IMR-90 (cell line): ENCODE measurements around the gene NIPA2. TPM values are rescaled to one million over a fixed set of nuclear protein-coding genes. Genes with fewer than 3 reads are reported as not detected.

Experiments
- ATAC-seq: fragments of 200-7000 bp; cut with Tn5 transposase; 2 replicates; pipeline ENCODE4 v1.9.1; 2020; ENCODE audit warnings: low read depth, mild to moderate bottlenecking, moderate library complexity
- BruUV-seq: library from RNA; stranded (reverse); fragments of 400-500 nt; replicated peaks from 2 replicates; lab custom pipeline; 2021; lab: Mats Ljungman, UMichigan
- CTCF ChIA-PET: fragments of 300-600 bp; formaldehyde crosslinking; extraction: SDS; loops from one replicate; lab custom pipeline; 2021; ENCODE audit warnings: antibody characterized with exemption; lab: Yijun Ruan, JAX
- POLR2A ChIA-PET: fragments of 300-600 bp; sonication (Branson Sonifier 250); formaldehyde crosslinking; loops from one replicate; lab custom pipeline; 2022; ENCODE audit warnings: antibody characterized with exemption; ENCODE audit not compliant: unreplicated experiment; lab: Charles Lee
- DNase-seq: peaks from one replicate; pipeline ENCODE4 v3.0.0; 2013
- H2AFZ ChIP-seq: replicated peaks from 2 replicates; pipeline ENCODE3; 2013; ENCODE audit warnings: low read length, mild to moderate bottlenecking; ENCODE audit not compliant: poor library complexity
- H2AK5ac ChIP-seq: 2 replicates; pipeline ENCODE4 v1.6.1; 2013; ENCODE audit warnings: low read depth, low read length, inconsistent platforms
- H2AK9ac ChIP-seq: replicated peaks from 2 replicates; pipeline ENCODE3; 2013; ENCODE audit warnings: mild to moderate bottlenecking, low read depth, low read length, moderate library complexity; ENCODE audit not compliant: poor library complexity
- H2BK120ac ChIP-seq: 2 replicates; pipeline ENCODE4 v1.6.1; 2013; ENCODE audit warnings: low read depth, low read length, inconsistent platforms
- H2BK15ac ChIP-seq: 3 replicates; pipeline ENCODE4 v1.6.1; 2013; ENCODE audit warnings: low read depth, low read length, inconsistent platforms
- H2BK20ac ChIP-seq: 2 replicates; pipeline ENCODE4 v1.6.1; 2013; ENCODE audit warnings: low read depth, mild to moderate bottlenecking, inconsistent platforms, low read length, moderate library complexity
- H2BK5ac ChIP-seq: 2 replicates; pipeline ENCODE4 v1.6.1; 2013; ENCODE audit warnings: mild to moderate bottlenecking, low read depth, low read length, inconsistent platforms; ENCODE audit not compliant: poor library complexity, severe bottlenecking
- H3K14ac ChIP-seq: replicated peaks from 2 replicates; pipeline ENCODE4 v1.6.1; 2013; ENCODE audit warnings: low read depth, low read length, inconsistent platforms
- H3K18ac ChIP-seq: 2 replicates; pipeline ENCODE4 v1.6.1; 2013; ENCODE audit warnings: low read depth, low read length, control low read depth
- H3K23ac ChIP-seq: 2 replicates; pipeline ENCODE4 v1.6.1; 2013; ENCODE audit warnings: low read depth, low read length, inconsistent platforms
- H3K27ac ChIP-seq: 2 replicates; pipeline ENCODE4 v1.5.1; 2013; ENCODE audit warnings: mild to moderate bottlenecking, control low read depth, low read length; ENCODE audit not compliant: insufficient read depth
- H3K27me3 ChIP-seq: 2 replicates; pipeline ENCODE4 v1.6.1; 2013; ENCODE audit warnings: low read length; ENCODE audit not compliant: control insufficient read depth, insufficient read depth
- H3K36me3 ChIP-seq: 2 replicates; pipeline ENCODE4 v1.6.1; 2013; ENCODE audit warnings: low read length, mixed read lengths; ENCODE audit not compliant: control insufficient read depth, insufficient read depth
- H3K4ac ChIP-seq: 2 replicates; pipeline ENCODE4 v1.6.1; 2013; ENCODE audit warnings: low read depth, low read length, inconsistent platforms
- H3K4me1 ChIP-seq: 2 replicates; pipeline ENCODE4 v1.6.1; 2013; ENCODE audit warnings: low read length, mixed read lengths; ENCODE audit not compliant: control insufficient read depth, insufficient read depth
- H3K4me2 ChIP-seq: 2 replicates; pipeline ENCODE4 v1.6.1; 2013; ENCODE audit warnings: low read depth, mild to moderate bottlenecking, control low read depth, low read length, moderate library complexity
- H3K4me3 ChIP-seq: 2 replicates; pipeline ENCODE4 v1.5.1; 2013; ENCODE audit warnings: low read depth, mild to moderate bottlenecking, control low read depth, low read length, moderate library complexity; ENCODE audit not compliant: insufficient read depth
- H3K56ac ChIP-seq: 2 replicates; pipeline ENCODE4 v1.6.1; 2013; ENCODE audit warnings: low read length, inconsistent platforms; ENCODE audit not compliant: insufficient read depth; ENCODE audit errors: extremely low read depth
- H3K79me1 ChIP-seq, 2 experiments: 2 replicates each; pipeline ENCODE4 v1.6.1; 2013; ENCODE audit warnings: low read length in 2 of 2, inconsistent platforms in 1 of 2, low read depth in 1 of 2
- H3K9ac ChIP-seq: 2 replicates; pipeline ENCODE4 v1.6.1; 2013; ENCODE audit warnings: low read depth, low read length, control low read depth
- H3K9me1 ChIP-seq: 2 replicates; pipeline ENCODE4 v1.6.1; 2013; ENCODE audit warnings: low read length, inconsistent platforms; ENCODE audit not compliant: insufficient read depth
- H3K9me3 ChIP-seq: 2 replicates; pipeline ENCODE4 v1.6.1; 2013; ENCODE audit warnings: low read length; ENCODE audit not compliant: control insufficient read depth, insufficient read depth
- H4K20me1 ChIP-seq: 2 replicates; pipeline ENCODE4 v1.6.1; 2013; ENCODE audit warnings: low read length, inconsistent platforms; ENCODE audit not compliant: insufficient read depth
- H4K5ac ChIP-seq: 2 replicates; pipeline ENCODE4 v1.6.1; 2013; ENCODE audit warnings: mild to moderate bottlenecking, low read depth, low read length, control low read depth
- H4K8ac ChIP-seq, 2 experiments: 2 replicates each; pipeline ENCODE4 v1.6.1; 2013; ENCODE audit warnings: low read depth in 2 of 2, low read length in 2 of 2, control low read depth in 1 of 2, inconsistent platforms in 1 of 2
- H4K91ac ChIP-seq: 2 replicates; pipeline ENCODE4 v1.6.1; 2013; ENCODE audit warnings: low read depth, low read length, inconsistent platforms; ENCODE audit not compliant: insufficient read depth
- BHLHE40 ChIP-seq: fragments of 150-350 bp; IDR thresholded peaks from 2 replicates; pipeline ENCODE4 v1.6.1; 2016; ENCODE audit warnings: mild to moderate bottlenecking, low read depth, low read length
- CEBPB ChIP-seq: IDR thresholded peaks from 2 replicates; pipeline ENCODE4 v1.6.1; 2012; ENCODE audit warnings: low read depth, low read length, improper control_type of control experiment
- ELK1 ChIP-seq: fragments of 150-350 bp; IDR thresholded peaks from 2 replicates; pipeline ENCODE4 v1.6.1; 2016; ENCODE audit warnings: low read depth, mild to moderate bottlenecking, low read length, moderate library complexity, borderline replicate concordance
- POLR2A ChIP-seq: IDR thresholded peaks from 2 replicates; pipeline ENCODE4 v1.6.1; 2012; ENCODE audit warnings: mild to moderate bottlenecking, low read depth, low read length
- RAD21 ChIP-seq: IDR thresholded peaks from 2 replicates; pipeline ENCODE4 v1.6.1; 2012; ENCODE audit warnings: low read length, improper control_type of control experiment
- WGBS, 2 experiments: methylation state at CpG; one replicate each; pipeline versions ENCODE4 v1.1.5 to v1.1.7; 2013; ENCODE audit warnings: missing lambda C conversion rate in 2 of 2; ENCODE audit not compliant: insufficient read length in 1 of 2; ENCODE audit errors: extremely low coverage in 2 of 2; 5-methylcytosine and 5-hydroxymethylcytosine counted together
- dilution Hi-C: fragments of 300-500 bp; cut with HindIII; formaldehyde crosslinking; loops from one replicate; pipeline ENCODE4 v1.14.3; 2018; ENCODE audit warnings: low sequenced_read_pairs; ENCODE audit not compliant: unreplicated experiment
- in situ Hi-C: fragments of 300-500 bp; cut with MboI; formaldehyde crosslinking; loops from 3 replicates; pipeline ENCODE4 v1.14.3; 2019; ENCODE audit warnings: low sequenced_read_pairs, inconsistent platforms, mixed read lengths
- intact Hi-C: fragments of 100-400 bp; cut with micrococcal nuclease; formaldehyde crosslinking; loops from 2 replicates; pipeline ENCODE4 v1.10.0; 2022
- polyA plus RNA-seq, 3 experiments: library from polyadenylated mRNA; depleted of rRNA; stranded (reverse); fragments of >200 nt; gene quantifications; 2 replicates each; pipeline ENCODE4 v1.2.3, GENCODE V29; 2012; ENCODE audit warnings: low replicate concordance in 1 of 3
- total RNA-seq: library from RNA; depleted of rRNA; stranded (reverse); fragments of >200 nt; gene quantifications from 2 replicates; pipeline ENCODE4 v1.2.3, GENCODE V29; 2012

Gene NIPA2
- total and polyA plus RNA-seq, 2 of the 4 experiments (the other 2 are of a cell fraction) = 33.0 to 38.0 TPM

GRCh38 chr15:22883196-22883595 lies 44.7 kb downstream of the NIPA2 start:
- dilution Hi-C loops = no loop called here
- Histone ChIP-seq H3K9me1 (peaks cover 15% of the 10 kb centered on the region), H2AK5ac (no peak overlapping the region), H3K9me3 (no peaks in the 10 kb centered on the region), H3K27me3 (no peaks in the 10 kb centered on the region), H3K9ac (no peak overlapping the region), H4K5ac (no peak overlapping the region), H3K36me3 (peaks cover 35% of the 10 kb centered on the region), H3K27ac (no peak overlapping the region), H2BK5ac (no peak overlapping the region), H2BK120ac (no peak overlapping the region), H4K20me1 (peaks cover 10% of the 10 kb centered on the region), H3K4ac (no peak overlapping the region), H3K23ac (no peak overlapping the region), H2AFZ (no peak overlapping the region), H3K14ac (no peak overlapping the region), H3K4me1 (peaks cover 7% of the 10 kb centered on the region), H3K79me1 (peaks cover 10 to 30% of the 10 kb centered on the region in 2 experiments; a peak in 3 of 4 replicates), H2BK20ac (no peak overlapping the region), H2BK15ac (no peak overlapping the region), H4K91ac (no peak overlapping the region), H3K4me2 (no peak overlapping the region), H2AK9ac (no peak overlapping the region), H3K4me3 (no peak overlapping the region), H4K8ac (no peak overlapping the region), H3K18ac (no peak overlapping the region), H3K56ac (no peak overlapping the region)
- intact Hi-C loops = no loop called here
- CTCF ChIA-PET = interaction anchor here (0.7 kb wide), 1 partner anchor 115 kb away, joined by 3 read pairs; no protein-coding TSS in a partner anchor
- no peak for TF ChIP-seq RAD21
- TF ChIP-seq BHLHE40 = no peak
- no peak for TF ChIP-seq ELK1
- no peak for TF ChIP-seq CEBPB
- no peak for TF ChIP-seq POLR2A
- no peak for DNase-seq
- in situ Hi-C loops = no loop called here
- no TSS peak for BruUV-seq
- POLR2A ChIA-PET = no interaction called here
- no CpG with 5 or more reads among the region's 13 CpGs for WGBS, 2 experiments
- ATAC-seq = no peak
